Epithelial cell of esophagus (primary cell): ENCODE measurements around the gene CHI3L1.

ENCODE experiments used
- DNase-seq: peaks from one replicate; pipeline ENCODE4 v3.0.0; 2010; ENCODE audit warnings: low read depth
- H3K4me3 ChIP-seq: 2 replicates; pipeline ENCODE4 v1.5.1; 2011; ENCODE audit warnings: mild to moderate bottlenecking, low read length, control low read depth
- TF ChIP-seq, protein P1 (sequence below): IDR thresholded peaks from 2 replicates; pipeline ENCODE4 v1.5.1; 2011; ENCODE audit warnings: low read depth, mild to moderate bottlenecking, low read length, control low read depth, inconsistent platforms; ENCODE audit not compliant: insufficient read depth; ENCODE audit errors: missing control alignments

CHI3L1 gene

DNA sequence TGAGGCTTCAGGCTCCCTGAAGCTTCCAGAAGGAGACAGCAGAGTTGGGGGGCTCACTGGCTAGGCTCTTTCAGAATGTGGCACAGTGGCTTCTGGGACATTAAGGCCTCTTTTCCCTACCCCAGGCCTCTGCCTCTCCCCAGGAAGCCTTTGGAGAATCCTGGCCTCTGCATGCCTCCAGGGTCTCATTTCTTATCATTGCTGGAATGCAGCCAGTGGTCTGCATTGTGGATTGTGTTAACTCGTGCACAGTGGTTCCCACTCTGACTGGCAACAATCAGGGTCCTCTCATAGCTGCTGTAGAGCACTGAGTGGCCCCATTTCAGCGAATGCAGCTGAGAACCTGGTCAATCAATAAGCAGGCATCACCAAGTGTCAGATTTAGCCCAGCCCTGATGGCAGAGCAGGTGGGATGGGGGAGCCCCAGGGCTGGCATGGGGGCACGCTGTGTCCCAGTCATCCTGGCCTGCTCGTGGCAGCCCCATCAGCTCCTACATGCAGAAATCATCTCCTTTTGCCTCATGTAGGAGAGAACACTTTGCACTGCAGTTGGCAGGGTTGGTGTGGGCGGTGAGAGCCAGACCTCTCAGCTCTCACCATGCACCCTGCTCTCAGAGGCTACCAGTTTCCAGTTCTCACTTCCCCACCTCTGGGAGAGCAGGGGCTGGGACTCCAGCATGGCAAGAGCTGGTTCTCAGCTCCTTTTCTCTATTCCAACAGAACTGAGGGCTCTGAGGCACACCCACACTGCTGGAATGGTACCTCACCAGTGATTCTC is 45.6 kb downstream of the CHI3L1 start:
- TF ChIP-seq, protein P1, sequence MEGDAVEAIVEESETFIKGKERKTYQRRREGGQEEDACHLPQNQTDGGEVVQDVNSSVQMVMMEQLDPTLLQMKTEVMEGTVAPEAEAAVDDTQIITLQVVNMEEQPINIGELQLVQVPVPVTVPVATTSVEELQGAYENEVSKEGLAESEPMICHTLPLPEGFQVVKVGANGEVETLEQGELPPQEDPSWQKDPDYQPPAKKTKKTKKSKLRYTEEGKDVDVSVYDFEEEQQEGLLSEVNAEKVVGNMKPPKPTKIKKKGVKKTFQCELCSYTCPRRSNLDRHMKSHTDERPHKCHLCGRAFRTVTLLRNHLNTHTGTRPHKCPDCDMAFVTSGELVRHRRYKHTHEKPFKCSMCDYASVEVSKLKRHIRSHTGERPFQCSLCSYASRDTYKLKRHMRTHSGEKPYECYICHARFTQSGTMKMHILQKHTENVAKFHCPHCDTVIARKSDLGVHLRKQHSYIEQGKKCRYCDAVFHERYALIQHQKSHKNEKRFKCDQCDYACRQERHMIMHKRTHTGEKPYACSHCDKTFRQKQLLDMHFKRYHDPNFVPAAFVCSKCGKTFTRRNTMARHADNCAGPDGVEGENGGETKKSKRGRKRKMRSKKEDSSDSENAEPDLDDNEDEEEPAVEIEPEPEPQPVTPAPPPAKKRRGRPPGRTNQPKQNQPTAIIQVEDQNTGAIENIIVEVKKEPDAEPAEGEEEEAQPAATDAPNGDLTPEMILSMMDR: no peak
- no peak overlapping the region for H3K4me3 ChIP-seq
- DNase-seq: no peak

DNA sequence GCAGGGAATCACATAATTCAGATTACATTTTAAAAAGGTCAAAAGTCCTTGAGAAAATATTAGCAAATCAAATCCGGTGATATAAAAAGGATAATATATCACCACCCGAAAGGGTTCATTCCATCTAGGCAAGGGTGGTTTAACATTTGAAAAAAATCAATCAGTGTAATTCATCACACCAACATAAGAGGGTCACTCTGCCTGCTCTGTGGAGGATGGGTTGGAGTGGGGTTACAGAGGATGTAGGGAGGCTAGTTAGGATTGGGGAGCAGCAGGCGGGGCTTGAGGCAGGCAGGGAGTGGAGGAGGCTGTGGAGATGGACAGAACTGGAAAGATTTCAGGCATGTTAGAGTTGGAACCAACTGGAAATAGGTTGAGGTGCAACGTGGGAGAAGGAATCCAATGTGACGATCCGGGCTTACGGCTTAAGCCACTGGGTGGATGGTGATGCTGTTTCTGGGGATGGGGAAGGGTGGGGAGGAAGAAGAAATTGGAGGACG is 46.5 kb downstream of the CHI3L1 start:
- TF ChIP-seq, protein P1: no peak
- H3K4me3 ChIP-seq: no peak overlapping the region
- no peak for DNase-seq

DNA sequence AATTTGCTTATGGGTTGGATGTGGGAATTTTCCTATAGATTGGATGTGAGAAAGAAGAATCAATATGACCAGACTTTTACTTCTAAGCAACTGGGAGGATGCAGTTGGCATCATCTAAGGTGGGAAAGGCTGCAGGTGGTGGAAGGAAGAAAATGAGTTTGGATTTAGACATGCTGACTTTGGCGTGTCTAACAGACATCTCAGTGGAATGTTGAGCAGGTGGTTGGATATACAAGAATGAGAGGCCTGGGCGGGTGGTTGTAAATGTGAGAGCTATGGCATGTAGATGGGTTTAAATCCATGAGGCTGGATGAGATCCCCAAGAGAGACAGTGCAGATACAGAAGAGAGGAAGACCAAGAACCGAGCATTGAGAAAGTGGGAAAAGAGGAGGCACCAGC is 48.4 kb downstream of the CHI3L1 start:
- TF ChIP-seq, protein P1: no peak
- no peak overlapping the region for H3K4me3 ChIP-seq
- DNase-seq: no peak

DNA sequence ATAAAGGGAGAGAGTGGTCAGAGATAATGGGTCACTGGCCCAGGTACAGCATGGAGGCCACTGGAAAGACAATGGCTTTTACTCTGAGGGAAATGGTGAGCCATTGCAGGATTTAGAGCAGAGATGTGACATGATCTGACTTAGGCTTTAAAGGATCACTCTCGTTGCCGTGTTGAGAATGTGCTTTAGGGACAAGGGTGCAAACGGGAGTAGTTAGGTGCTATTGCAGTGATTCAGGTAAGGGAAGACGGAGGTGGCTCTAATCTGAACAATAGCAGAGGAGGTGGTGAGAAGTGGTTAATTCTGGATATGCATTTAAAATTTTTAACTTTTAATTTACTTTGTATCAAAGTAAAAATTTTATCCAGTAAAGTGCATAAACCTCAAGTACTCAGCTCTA is 49.2 kb downstream of the CHI3L1 start:
- H3K4me3 ChIP-seq: no peak overlapping the region
- DNase-seq: no peak
- TF ChIP-seq, protein P1: no peak

DNA sequence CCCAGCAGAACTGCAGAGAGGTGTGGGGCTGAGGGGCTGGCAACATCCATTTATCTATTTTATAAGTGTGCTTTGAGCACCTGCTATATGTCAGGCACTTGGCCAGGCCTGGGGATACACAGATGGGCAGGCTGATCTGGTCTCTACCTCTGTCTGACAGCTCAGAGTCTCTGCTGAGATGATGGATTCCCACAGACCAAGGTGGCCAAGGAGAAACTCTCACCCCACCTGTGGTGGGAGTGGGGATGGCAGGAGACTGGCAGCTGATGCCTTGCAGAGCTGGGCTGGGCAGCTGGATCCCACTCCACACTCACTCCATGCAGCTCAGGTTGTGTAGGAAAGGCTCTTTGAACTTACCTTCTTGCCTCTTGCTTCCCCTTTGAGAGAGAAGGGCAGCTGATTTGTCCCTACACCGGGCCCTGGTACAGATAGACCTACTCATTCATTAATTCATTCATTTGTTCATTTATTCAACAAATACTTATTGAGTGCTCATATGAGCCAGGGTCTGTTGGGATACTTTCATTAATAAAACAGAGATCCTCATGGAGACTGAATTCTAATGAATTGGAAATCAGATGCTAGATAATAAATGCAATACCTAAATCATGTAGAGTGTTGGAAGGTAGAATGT is 50.0 kb downstream of the CHI3L1 start:
- H3K4me3 ChIP-seq: no peak overlapping the region
- DNase-seq: no peak
- TF ChIP-seq, protein P1: peak; percentile 5

DNA sequence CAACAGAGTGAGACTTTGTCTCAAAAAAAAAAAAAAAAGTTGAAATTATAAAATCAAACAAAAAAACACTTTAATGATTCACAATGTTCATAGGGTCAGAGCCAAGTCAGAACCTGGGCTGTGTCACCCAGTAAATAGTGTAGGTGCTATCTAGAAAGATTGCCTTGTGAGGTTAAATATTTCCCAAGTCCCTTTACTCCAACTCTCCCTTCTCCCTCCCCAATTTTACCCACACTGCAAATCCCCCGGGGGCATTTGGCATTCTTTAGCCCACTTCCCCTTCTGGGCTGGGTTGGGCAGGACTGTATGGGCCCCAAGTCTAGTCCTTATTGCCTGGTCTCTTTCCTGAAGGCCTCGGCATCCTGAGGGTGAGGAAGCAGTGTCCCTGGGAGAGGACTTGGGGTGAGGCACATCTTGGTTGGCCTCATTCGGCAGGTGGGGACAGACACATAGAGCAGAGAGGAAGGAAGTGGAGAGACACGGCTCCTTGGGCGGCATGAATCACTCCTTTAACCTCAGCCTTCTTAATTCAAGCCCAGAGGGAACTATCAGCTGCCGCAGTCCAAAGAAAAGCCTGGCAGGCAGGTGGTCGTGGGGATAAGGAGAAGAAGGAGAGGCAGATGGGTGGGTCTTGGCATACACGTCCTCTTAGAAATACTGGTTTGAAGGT is 50.7 kb downstream of the CHI3L1 start:
- DNase-seq: peak; percentile 41
- no peak overlapping the region for H3K4me3 ChIP-seq
- TF ChIP-seq, protein P1: no peak
